ENCODE measurements around the gene MTO1.

- TF ChIP-seq POLR2A (IDR thresholded peaks at IDR 0.05; ENCODE audit: low read depth, low read length) (peak; percentile 99), POLR2AphosphoS5 (IDR thresholded peaks at IDR 0.05; ENCODE audit: low read depth, low read length) (peak; percentile 100)
These were observed 59.3 kb downstream of the MTO1 start, which contains the start of gene EEF1A1 for GRCh38 chr6:73520688-73521350.

Measured in GM12892 (cell line).